Superior temporal gyrus (tissue), 1 donor: ENCODE results near the gene CRNKL1.

ENCODE experiments used
- DNase-seq: peaks from one replicate; pipeline ENCODE4 v3.0.0-alpha.2; 2016; ENCODE audit errors: extremely low spot score

CRNKL1 gene

DNA sequence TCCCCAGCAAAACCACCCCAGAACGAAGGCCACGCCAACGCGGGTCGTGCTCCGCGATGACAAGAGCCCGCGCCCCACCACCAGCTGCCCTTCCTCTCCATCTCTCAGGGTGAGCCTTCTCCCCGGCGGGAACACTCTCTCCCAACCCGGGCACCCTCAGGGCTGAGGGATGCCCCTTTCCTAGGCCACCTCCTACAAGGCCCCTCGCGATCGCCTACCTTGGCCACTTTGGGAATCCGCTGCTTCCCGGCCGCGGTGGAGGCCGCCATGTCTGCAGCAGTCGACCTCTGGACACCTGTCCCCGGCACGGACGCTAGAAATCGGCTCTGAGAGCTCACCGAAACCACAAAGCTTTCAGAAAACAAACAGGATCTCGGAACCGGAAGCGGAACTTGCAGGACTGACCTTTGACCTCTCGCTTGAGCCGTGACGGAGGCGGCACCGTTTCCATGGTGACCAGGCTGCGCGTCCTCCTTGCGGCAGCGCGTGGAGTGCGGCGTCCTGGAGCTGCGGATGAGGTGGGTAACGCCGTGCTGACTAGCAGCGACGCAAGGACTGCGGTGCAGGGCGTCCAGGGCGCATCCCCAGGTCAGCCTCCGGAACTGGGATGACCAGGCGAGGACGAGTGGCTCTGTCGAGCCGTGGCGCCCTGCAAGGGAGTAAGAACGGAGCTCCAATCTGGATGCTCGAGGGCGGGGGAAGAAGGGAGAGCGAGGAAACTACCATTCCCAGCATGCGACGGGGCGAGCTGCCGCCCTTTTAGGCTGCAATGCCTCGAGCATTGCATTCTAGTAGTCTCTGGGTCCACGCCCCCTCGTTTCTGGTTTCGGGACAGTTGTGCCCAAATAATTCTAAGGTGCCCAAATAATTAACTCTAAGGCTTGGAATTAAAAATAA lies at the start of gene CRNKL1, which contains the start of gene CFAP61:
CRNKL1 (minus strand) TSS at position 393 of the 897 bp plus-strand sequence; CDS start at position 269, 124 bp downstream.
CFAP61 (plus strand) TSS at position 459 of the 897 bp plus-strand sequence. CDS start 4,122 bp downstream, outside the sequence.
- DNase-seq: peak; percentile 99

DNA sequence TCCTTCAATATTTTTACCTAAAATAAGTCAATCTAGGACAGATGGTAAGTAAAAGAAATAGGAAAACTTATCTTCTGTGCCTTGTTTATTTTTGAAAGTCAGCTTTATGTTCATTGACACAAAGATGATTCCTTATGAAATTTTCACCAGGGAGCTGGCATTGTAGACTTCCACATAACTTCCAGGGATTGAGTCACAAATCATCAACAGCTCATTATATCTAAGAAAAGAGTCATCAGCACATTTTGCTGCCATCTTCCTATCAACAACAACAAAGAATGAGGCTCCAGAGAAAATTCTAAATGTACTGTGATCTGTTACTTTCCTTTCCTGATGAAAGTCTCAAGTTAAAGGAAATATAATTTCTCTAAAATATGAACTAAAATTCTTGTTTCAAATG lies 48.6 kb upstream of the CRNKL1 start:
- no peak for DNase-seq

DNA sequence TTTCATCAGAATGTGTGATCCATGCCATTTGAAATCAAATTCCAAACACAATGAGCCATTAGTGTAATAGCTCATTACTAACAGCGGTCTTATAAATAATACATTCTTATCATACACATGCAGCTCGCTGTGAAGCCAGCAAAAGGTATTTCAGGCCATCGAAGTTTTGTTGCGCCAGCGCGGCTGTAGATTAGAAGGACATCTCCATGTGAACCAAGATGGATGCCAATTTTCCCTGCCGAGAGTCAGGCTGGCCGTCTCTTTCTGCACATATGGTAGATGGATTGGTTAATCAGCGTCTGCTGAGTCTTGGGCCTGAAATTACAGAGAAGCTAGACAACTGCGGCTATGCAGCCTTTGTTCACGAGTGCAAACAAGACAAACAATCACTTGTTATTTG lies 44.2 kb upstream of the CRNKL1 start:
- DNase-seq: peak; percentile 30

DNA sequence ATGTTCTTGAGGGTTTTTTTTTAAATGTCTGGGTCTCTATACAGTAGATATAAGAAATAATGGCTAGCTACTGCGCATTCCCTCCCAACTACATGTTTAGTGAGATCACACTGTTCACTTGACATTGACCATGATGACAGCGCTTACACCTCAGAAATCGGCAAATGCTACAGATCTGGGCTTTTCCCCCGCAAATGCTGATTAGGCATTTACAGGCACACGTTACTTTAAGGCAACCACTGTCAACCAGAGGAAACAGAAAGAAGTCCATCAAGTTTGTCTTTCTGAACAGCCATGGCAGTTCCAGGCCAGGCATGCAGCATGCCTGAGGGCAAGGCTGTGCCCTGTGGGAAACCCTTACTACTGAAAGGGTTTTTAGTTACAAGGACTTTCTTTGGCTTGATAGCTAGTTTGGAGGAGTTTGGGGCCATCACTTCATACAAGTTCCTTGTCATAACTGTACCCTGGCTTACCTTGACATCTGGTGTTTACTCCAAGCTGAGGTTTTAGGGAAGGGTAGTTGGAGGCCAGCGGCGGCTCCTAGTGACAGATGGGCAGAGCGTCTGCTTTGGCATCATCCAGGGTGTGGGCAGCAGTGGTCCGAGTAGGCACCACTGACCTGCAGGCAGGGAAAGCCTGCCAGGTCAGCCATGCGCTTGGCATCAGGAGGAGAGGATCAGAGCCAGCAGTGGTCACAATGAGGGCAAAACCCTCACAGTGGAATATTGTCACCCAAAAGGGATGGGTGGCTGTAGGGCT lies 43.0 kb upstream of the CRNKL1 start:
- no peak for DNase-seq

DNA sequence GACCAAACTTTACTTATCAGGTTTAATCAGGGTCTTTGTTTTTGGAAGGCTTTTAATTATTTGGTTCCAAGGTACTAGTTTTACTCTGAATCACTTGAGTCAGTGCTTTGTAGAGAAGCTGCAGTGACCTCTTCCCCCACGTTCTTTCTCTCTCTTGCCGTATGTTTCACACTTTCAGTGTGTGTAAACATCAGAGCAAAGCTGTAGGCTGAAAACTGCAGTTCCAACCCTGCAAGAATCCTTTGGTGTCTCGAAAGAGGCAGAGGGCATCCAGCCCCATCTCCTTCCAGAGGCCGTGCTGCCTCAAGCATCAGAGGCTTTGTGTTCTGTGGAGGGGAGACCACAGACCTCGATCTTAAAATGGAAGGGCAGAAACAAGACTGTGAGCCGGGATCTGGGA lies 42.1 kb upstream of the CRNKL1 start:
- no peak for DNase-seq

DNA sequence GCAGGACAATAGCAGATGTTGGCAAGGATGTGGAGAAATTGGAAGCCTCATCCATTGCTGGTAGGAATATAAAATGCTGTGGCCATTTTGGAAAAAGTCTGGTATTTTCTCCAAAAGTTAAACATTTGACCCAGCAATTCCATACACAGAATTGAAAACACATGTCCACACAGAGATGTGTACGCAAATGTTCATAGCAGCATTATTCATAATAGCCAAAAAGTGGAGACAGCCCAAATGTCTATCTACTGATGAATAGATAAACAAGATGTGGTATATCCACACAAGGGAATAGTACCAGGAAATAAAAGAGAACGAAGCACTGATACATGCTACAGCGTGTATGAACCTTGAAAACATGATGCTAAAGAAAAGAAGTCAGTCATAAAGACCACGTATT lies 40.6 kb upstream of the CRNKL1 start:
- no peak for DNase-seq

DNA sequence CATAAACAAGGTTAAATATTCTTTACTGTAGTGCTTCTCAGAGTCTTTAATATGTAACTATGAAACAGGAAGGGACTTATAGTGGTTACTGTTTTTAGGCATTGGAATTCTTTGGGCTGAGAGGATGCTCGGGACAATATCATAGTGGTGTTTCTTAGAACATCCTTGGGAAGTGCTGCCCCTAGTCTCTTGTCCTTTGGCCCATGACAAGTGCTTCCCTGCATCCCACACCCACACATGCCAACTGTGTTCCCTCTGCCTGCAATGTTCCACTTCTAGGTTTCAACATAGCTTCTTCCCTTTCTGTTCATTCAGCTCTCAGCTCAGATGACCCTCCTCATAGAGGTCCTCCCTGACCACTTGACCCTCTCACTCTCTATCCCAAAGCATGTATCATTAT lies 37.7 kb upstream of the CRNKL1 start:
- DNase-seq: no peak

DNA sequence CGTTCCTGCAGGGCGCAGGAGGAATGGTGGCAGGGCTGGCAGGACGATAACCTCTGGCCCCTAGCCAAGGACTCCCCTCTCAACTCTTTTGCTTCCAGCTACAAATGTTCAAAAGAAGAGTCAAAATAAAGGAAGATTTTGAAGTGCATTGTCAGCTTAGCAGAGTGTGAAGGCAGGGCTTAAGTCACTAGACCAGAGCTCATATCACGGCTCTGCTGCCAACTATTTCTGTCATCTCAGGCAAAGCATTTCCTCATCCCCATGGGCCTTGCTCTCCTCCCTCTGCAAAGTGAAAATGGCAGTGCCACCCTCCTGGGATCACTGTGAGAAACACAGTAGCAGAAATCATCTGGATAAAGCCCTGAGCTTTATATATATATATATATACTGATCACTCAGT lies 36.8 kb upstream of the CRNKL1 start:
- DNase-seq: no peak

DNA sequence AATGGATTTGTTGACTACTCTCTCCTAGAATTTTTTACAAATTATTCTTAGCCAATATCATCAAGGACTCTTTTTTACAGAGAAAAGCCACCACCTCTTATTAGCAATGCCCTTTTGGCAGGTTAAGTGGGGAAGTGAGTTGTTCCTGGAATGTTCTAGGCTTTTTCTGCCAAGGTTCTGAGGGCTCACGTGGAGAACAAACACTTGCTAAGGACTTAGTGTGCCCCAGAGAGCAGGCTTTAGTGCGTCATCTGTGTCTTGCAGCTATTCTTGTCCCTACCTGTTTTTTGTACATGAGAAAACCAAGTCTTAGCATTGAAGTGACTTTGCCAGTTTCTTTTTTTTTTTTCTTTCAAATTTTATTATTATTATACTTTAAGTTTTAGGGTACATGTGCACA lies 33.5 kb upstream of the CRNKL1 start:
- DNase-seq: no peak

DNA sequence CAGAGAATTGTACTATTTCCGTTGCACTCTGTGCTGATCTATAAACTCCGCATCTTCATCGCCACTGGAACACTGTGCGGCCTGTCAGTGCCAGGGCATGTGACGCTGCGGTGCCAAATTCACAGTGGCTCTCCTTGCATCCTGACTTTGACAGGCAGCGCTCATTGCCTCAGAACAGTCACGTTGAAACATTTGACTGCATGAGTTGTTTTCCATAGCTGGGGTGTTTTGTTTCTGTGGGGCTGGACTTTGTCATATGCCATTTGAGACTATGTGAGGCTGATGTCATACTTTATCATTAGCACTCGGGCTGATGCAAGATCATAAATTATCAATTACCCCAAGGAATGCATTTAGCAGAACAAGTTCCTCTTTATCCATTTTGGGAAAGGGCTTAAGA lies 32.8 kb upstream of the CRNKL1 start:
- no peak for DNase-seq

DNA sequence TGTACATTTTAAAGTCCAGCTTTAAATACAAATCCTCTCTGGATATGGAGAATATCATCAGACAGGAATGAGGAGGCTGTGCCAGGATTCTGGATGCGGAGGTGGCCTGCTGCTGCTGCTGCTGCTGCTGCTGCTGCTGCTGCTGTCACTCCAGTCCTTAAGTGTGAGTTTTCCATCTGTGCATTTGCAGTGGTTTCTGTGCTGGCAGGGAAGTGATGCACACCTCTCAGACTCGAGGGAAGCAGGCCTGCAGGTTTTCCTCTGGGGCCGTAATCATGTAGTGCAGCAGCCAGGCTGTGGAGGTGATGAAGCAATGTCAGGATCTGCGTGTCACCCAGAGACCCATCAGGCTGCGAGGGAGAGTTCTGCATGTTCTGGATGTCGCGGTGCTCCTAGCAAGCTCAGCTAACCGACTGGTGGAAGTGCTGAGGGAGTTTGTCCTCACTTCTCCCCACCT lies 32.1 kb upstream of the CRNKL1 start:
- no peak for DNase-seq

DNA sequence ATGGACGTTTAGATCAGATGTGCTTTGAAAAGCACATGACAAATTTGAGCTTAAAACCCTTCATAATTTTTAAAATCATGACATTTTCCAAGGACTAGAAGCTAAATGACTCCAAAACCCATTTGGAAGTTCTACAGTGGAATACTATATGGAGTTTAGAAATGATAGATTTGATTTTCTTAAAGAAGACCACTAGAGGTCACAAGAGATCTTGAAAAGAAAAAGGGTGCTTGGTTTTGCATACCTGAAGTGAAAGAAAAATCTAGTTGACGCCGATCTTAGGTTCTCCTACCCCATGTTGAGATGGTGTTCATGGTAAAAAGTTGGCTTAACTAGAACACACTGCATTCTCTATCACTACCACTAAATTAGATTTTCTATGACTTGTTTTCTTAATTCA lies 31.5 kb upstream of the CRNKL1 start:
- peak; percentile 88 for DNase-seq

DNA sequence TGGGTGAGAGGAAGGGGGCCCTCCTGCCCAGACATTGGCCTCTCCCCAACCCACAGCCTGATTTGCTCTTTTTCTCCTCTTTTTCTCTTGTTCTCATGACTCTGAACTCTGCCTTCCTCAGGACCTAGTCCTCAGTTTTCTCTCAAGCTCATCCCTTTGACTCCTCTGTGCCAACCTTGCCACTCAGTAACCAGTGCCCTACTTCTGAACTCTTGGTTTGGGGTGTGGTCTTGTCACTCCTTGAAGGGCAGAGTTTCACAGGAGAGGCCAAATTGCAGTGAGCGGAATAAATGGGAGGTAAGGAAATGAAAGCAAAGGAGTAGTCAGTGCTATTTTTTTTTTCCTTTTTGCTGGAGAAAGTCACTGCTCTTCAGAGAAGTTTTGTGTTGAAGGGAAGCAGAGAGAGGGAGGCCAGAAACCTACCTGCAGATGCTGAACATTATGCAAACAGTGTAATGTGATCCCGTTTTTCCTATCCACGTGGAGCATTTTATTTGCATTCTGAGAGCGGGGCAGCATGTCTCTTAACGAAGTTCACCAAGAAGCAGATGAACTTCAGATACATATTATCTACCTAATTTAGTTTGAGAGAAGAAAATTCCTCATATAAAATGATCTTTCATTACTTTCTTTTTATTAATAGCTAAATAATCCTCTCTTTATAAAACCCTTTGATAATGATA lies 27.0 kb upstream of the CRNKL1 start:
- DNase-seq: no peak

DNA sequence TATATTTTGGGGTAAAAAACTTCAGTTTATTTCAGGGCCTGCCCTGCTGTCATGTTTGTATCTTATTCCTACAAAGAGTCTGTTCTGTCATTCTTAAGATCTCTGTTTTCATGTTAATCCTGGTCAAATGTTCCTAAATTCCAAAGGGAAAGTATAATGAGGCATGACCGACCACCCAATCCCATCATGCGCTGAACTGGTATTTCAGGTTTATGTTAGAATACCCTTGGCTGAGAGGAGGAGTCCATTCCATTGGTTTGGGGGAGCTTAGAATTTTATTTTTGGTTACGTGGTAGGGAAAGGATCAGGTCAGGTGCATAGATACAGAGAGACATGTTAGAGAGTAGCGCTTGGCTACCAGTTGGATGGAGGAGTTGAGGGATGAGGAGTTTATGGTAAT lies 25.8 kb upstream of the CRNKL1 start:
- no peak for DNase-seq

DNA sequence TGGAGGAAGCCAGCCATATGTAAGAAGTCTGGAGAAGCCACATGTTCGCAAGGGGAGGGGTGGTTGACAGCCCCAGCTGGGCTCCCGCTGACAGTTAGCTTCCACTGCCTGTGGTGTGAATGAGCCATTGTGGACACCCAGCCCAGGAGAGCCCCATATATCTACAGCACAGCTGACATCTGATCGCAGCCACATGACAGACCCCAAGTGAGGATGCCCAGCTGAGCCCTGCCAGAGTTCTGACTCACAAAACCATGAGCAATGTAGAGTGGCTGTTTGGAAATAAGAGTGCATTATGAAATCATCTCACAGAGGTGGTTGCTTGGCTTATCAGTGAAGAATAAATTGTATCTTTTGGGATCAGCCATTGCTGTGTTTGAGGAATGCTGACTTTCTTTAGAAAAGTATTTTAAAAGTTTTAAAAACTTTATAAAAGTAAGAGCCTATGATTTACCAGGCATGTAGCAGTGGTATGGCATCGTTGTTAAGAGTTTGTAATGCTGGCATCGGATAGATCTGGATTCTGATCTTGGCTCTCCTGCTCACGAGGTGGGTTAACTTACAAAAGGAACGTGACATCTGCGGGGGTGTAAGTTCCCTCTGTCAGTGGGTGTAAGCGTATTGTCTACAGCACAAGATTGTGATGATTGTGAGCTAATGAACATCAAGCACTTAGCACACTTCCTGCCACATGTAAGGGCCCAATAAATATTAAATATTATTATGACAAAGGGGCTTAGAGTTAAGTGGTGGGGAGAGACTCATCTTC lies 24.2 kb upstream of the CRNKL1 start:
- DNase-seq: peak; percentile 93

DNA sequence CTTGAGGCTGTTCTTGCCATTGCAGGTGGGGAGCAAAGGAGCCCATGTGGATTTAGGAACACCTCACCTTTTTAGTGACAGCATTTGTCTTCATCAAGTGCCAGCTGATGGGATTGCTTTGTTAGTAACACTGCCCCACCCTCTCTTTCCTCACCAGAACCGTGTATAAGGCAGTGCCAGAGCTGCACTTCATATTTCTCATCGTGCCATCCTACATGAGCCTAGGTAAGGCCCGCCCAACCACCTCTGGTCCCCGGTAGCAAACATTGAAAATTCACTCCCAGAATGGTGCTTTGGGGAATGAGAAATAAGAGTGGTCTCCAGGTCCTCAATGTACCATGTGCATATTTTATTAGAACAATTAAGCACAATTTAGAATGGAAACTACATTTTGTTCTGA lies 22.8 kb upstream of the CRNKL1 start:
- DNase-seq: no peak

DNA sequence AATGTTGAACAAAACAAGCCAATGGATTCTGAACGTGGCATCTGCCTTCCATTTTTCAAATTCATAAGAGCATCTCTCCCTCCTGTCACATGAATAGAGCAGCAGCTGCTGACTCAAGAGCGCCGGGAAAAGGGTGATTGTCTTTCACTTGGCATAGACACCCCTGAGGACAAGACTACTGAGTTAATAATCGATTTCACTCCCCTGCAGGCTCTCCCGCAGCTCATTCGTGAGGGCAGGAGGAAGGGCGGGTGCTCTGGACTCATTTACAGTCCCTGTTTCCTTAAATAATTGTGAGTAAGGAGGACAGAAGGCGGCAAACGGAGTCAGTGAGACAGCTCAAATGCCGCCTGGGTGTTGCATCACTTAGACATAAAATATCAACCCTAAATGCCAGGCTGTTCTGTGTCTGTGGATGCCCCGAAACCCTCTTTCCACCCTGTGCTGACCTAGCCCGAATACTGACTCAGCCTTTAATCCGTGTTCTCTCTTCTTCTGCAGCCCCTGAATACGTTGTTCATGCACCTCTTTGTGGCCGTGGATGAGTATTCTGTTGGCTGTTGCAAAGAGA lies 21.6 kb upstream of the CRNKL1 start:
- peak; percentile 29 for DNase-seq

DNA sequence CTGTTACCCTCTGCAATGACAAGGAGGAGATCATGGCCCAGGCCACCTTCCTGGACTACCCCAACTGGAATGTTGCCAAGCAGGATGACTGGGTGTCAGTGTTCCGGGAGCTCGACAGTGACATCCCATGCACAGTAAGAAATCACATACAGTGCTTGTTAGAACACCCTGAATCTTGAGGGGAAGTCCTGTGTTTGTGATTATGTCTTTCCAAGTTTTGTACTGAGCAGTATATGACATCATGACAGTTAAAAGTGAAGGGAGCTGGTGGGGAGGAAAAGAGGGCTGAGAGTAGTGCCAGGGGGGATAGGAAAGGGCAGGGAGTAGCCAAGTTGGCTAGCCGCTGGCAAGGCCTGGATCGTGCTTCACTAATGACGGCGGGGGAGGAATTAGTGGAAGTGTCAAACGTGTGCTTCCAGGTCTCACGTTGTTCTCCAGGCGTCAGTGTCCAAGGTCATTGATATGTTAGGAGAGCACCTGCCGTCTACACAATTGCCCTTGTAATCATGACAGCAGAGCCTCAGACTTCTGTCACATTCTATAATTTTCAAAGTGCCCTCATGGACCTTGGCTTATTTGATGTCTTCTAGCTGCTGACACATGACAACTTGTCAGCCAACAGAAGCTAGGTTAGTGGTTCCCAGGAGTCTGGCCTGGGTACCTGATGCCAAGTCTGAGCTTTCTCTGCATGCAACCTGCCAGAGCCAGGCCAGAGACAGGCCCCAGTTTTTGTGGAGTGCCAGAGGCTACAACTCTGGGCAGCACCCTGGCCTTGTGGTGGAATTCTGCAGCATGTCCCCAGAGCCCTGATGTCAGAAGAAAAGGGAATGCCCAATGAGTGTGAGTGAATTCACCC lies 18.8 kb upstream of the CRNKL1 start:
- DNase-seq: no peak

DNA sequence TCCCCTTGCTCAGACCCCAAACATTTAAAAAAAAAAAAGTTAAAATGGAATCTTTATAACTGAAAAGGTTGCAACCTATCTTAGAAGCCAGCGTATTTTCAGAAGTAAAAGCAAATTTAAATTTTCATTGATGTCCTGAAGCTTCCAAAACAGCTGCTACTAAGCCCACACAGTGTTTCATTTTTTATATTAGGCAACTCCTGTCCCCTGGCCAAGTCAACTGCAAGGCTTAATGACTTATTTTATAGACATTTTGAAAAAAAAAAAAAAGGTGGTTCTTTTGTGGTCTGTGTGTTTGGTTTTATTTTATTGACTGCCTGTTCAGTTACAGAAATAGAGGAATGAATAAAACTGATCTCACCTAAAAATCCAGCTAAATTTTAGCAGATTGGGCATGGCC lies 13.1 kb upstream of the CRNKL1 start:
- no peak for DNase-seq
